Measurements from ENCODE around the gene ADRB2.
"Not testable (repeated sequence)": the region's sequence is repeated elsewhere in the genome, so short reads cannot be mapped to it uniquely, and the experiment has no call there.

ADRB2 gene

GRCh38 chr5:148873690-148874485, 47.5 kb downstream of the ADRB2 start:
- TF ChIP-seq, protein P1, sequence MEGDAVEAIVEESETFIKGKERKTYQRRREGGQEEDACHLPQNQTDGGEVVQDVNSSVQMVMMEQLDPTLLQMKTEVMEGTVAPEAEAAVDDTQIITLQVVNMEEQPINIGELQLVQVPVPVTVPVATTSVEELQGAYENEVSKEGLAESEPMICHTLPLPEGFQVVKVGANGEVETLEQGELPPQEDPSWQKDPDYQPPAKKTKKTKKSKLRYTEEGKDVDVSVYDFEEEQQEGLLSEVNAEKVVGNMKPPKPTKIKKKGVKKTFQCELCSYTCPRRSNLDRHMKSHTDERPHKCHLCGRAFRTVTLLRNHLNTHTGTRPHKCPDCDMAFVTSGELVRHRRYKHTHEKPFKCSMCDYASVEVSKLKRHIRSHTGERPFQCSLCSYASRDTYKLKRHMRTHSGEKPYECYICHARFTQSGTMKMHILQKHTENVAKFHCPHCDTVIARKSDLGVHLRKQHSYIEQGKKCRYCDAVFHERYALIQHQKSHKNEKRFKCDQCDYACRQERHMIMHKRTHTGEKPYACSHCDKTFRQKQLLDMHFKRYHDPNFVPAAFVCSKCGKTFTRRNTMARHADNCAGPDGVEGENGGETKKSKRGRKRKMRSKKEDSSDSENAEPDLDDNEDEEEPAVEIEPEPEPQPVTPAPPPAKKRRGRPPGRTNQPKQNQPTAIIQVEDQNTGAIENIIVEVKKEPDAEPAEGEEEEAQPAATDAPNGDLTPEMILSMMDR (conservative IDR thresholded peaks at IDR 0.05; ENCODE audit: low read depth, low read length) = no peak
- no peak overlapping the region for H3K4me3 ChIP-seq (ENCODE audit: low read depth, low read length)
- DNase-seq (ENCODE audit: low read depth) = no peak

DNA sequence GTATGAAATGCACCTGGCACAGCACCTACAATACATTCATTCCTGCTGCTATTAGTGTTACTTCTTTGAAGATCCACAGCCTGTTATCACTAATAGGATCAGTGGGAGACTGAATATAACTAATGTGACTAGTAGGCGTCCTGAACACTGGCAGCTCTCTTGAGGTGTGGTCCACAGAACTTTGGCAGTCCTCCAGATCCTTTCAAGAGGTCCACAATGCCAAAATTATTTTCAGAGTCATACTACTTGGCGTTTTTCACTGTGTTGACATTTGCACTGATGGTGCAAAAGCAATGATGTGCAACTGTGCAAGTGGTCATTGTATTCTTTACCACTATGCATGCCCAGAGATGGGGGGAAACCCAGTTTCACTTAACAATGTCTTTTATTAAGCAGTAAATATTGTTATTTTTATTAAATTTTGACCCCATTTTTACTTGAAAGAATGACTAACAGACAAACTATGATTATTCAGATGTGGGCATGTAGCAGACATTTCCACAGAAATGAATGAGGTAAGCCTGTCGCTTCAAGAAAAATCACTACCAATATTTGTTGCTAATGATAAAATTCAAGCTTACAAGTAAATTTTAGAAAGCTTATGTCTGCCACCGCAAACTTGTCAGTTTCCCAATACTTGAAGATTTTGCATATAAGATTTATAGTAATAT, 48.9 kb downstream of the ADRB2 start:
- H3K4me3 ChIP-seq (ENCODE audit: low read depth, low read length) = no peak overlapping the region
- TF ChIP-seq, protein P1 (conservative IDR thresholded peaks at IDR 0.05; ENCODE audit: low read depth, low read length) = no peak
- peak; percentile 7 for DNase-seq (ENCODE audit: low read depth)

GRCh38 chr5:148877436-148877835, 51.0 kb downstream of the ADRB2 start:
- not testable (repeated sequence) for H3K4me3 ChIP-seq (ENCODE audit: low read depth, low read length); DNase-seq (ENCODE audit: low read depth)
